ENCODE data around the gene TSACC. TPM values are rescaled to one million over a fixed set of nuclear protein-coding genes. Genes with fewer than 3 reads are reported as not detected.

Gene TSACC
- total RNA-seq, 2 experiments from 2014 or later = not detected

DNA sequence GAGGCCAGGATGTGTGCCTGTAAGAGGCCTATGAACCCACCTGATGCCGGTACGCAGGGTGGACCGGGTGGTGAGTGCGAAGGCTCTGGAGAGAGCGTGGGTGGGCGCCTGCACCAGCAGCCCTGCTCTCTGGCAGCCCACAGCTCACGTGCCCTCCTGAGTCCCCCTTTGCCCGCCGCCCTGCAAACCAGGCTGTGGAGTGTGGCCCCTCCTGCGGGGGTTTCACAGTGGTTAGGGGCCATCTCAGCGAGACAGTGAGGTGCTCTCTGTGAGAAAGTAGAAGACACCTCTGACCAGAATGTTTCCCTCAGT lies 53.0 kb downstream of the TSACC start:
- peaks cover 46% of the 10 kb centered on the region for H3K27me3 Mint-ChIP-seq
- H3K9me3 Mint-ChIP-seq = no peaks in the 10 kb centered on the region
- no peak for DNase-seq
- H3K27ac Mint-ChIP-seq = no peak overlapping the region
- no peak overlapping the region for H3K4me3 Mint-ChIP-seq
- H3K4me1 Mint-ChIP-seq = no peaks in the 10 kb centered on the region
- no peaks in the 10 kb centered on the region for H3K36me3 Mint-ChIP-seq

DNA sequence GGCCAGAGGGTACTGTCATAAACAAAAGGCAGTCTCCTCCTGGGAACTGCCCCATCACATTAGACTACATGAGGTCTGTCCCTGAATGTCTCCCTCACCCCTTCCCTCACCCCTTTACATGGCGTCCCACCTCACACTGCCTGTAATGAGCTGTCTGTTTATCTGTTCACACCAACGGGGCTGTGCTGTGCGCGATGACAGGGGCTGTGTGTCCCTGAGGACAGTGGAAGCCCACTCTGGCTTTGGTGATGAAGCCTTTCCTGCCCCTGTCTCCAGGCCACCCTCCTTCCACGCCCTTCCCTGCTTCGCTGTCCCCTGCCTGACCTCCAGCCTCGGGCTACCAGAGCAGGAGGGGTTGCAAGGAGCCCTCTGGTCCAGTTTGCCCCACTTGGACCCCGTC lies 53.4 kb downstream of the TSACC start:
- H3K36me3 Mint-ChIP-seq = no peaks in the 10 kb centered on the region
- no peak overlapping the region for H3K27ac Mint-ChIP-seq
- no peaks in the 10 kb centered on the region for H3K9me3 Mint-ChIP-seq
- no peak for DNase-seq
- no peaks in the 10 kb centered on the region for H3K4me1 Mint-ChIP-seq
- no peak overlapping the region for H3K4me3 Mint-ChIP-seq
- H3K27me3 Mint-ChIP-seq = peaks cover 43% of the 10 kb centered on the region

DNA sequence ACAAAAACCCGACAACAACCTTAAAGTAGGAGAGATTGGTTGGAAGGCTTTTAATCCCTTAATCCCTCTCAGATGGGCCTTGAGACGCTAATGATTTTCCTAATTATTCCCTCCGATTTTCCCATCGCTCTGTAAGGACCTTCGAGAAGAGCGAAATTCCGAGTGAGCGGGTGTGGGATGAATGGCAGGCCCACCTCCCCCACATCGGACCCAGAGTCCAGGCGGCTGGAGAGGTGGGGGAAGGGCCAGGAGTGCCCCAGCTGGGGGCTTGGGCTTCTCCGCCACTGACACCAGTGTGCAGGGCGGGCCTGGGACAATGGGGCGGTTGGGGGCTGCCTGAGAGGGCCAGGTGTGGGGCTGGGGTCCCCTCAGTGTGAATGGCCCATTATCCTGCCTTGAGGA lies 54.1 kb downstream of the TSACC start:
- Mint-ChIP-seq H3K36me3 (no peaks in the 10 kb centered on the region), H3K9me3 (no peaks in the 10 kb centered on the region), H3K27me3 (peaks cover 35% of the 10 kb centered on the region), H3K4me3 (no peak overlapping the region), H3K4me1 (no peaks in the 10 kb centered on the region), H3K27ac (no peak overlapping the region)
- no peak for DNase-seq

DNA sequence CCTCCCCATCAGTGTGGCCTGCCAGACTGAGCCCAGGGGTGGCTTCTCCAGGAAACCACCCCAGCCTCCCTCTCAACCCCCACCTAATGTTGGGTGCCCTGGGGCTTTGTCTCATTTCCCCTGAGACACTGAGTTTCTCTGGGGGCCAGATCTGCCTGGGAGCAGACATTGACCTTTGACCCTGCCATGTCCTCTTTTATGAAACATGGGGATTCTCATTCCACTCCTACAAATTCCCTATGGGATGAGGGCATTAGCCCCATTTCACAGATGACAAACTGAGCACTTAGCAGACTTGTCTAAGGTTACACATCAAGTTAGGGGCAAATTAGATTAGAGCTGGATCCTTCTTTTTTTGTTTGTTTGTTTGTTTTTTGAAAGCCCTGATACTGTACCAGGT lies 54.8 kb downstream of the TSACC start:
- DNase-seq = no peak
- Mint-ChIP-seq H3K4me1 (no peaks in the 10 kb centered on the region), H3K27me3 (peaks cover 29% of the 10 kb centered on the region), H3K36me3 (no peaks in the 10 kb centered on the region), H3K9me3 (no peaks in the 10 kb centered on the region), H3K27ac (no peak overlapping the region), H3K4me3 (no peak overlapping the region)

DNA sequence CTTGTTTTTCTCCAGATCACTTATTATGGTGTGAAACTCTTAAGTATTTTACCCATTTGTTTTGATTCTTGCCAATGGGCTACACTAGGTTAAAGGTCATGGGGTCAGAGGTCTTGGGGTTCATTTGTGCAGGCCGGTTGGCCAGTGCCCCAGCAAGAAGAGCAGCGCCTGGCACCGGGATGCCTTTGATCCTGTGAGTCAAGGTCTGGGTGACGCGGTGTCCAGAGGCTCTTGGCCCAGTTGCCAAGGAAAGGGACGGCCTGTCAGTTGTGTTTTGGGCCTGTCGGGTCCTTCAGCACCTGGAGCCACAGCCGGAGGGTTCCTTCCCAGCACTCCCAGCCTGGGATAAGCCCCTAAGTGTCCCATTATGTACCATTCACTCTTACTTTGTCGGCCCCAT lies 55.8 kb downstream of the TSACC start:
- DNase-seq = no peak
- H3K27me3 Mint-ChIP-seq = peaks cover 27% of the 10 kb centered on the region

DNA sequence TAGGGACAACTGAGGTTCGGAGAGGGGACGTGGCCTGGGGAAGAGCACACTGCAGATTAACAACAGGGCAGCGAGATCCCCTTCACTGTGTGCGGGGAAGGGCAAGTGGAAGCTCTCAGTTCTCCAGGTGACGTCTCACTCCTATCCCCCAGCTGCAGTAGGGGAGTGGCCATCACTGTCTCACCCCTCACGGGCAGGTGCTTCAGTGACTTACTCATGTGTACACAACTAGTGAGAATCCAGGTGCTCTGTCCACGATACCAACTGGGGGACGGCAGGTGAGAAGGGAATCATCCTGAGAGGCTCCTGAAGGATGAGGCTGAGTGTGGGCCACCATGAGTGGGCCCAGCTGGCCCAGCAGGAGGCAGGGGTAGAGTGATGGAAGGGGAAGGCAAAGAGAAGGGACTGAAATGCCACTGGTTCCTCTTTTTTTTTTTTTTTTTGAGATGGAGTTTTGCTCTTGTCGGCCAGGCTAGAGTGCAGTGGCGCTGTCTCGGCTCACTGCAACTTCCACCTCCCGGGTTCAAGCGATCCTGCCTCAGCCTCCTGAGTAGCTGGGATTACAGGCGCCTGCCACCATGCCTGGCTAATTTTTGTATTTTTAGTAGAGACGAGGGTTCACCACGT lies 56.6 kb downstream of the TSACC start:
- no peaks in the 10 kb centered on the region for H3K4me1 Mint-ChIP-seq
- peaks cover 24% of the 10 kb centered on the region for H3K27me3 Mint-ChIP-seq
- H3K36me3 Mint-ChIP-seq = no peaks in the 10 kb centered on the region

More for the DNA sequence above, 55.8 kb downstream of the TSACC start:
- Mint-ChIP-seq H3K27ac (no peak overlapping the region), H3K36me3 (no peaks in the 10 kb centered on the region), H3K4me1 (no peaks in the 10 kb centered on the region), H3K4me3 (no peak overlapping the region), H3K9me3 (no peaks in the 10 kb centered on the region)

More for the DNA sequence above, 56.6 kb downstream of the TSACC start:
- Mint-ChIP-seq H3K4me3 (no peak overlapping the region), H3K27ac (no peak overlapping the region), H3K9me3 (no peaks in the 10 kb centered on the region)
- DNase-seq = no peak

Other genes with a start within 250 kb of the TSACC start
- gene LMNA, start 223.8 kb upstream of the TSACC start, total RNA-seq = 10 to 100 TPM; 32.3 to 37.8 TPM
- 10 to 100 TPM; 13.2 to 16.1 TPM for gene SEMA4A, start 184.9 kb upstream of the TSACC start, total RNA-seq
- 10 to 100 TPM; 55.0 to 60.7 TPM for gene SLC25A44, start 144.4 kb upstream of the TSACC start, total RNA-seq
- gene PMF1, start 125.5 kb upstream of the TSACC start, total RNA-seq = 10 to 100 TPM; 83.4 to 87.3 TPM
- 1 to 10 TPM; 1.6 to 2.2 TPM for gene BGLAP, start 96.3 kb upstream of the TSACC start, total RNA-seq
- gene PAQR6, start 90.5 kb upstream of the TSACC start, total RNA-seq = 1 to 10 TPM; 4.4 to 4.9 TPM
- 10 to 100 TPM; 90.7 to 92.0 TPM for gene SMG5, start 55.7 kb upstream of the TSACC start, total RNA-seq
- gene TMEM79, start 54.2 kb upstream of the TSACC start, total RNA-seq = 1 to 10 TPM; 7.3 to 7.8 TPM
- 10 to 100 TPM; 17.0 to 20.5 TPM for gene GLMP, start 42.8 kb upstream of the TSACC start, total RNA-seq
- not detected for gene VHLL, start 39.2 kb upstream of the TSACC start, total RNA-seq
- 100 to 1,000 TPM; 497 to 499 TPM for gene CCT3, start 234 bp upstream of the TSACC start, total RNA-seq
- not detected for gene RHBG, start 30.7 kb downstream of the TSACC start, total RNA-seq
- gene MEF2D, start 162.2 kb downstream of the TSACC start, total RNA-seq = 10 to 100 TPM; 25.7 to 27.8 TPM
- gene IQGAP3, start 234.0 kb downstream of the TSACC start, total RNA-seq = 10 to 100 TPM; 13.5 to 14.9 TPM
- 10 to 100 TPM; 18.7 to 19.6 TPM for gene TTC24, start 241.2 kb downstream of the TSACC start, total RNA-seq